ENCODE measurements around the gene GPR84.

- TF ChIP-seq RAD21 (conservative IDR thresholded peaks at IDR 0.05 in 1 of 2, IDR thresholded peaks at IDR 0.05 in 1 of 2) (no peak), POLR2A (IDR thresholded peaks at IDR 0.05; ENCODE audit: low read length) (no peak)
These were observed 24.8 kb upstream of the GPR84 start for GRCh38 chr12:54389134-54389508.
